Lung microvascular endothelial cell (primary cell): ENCODE data around the gene PTEN. TPM values are rescaled to one million over a fixed set of nuclear protein-coding genes. Genes with fewer than 3 reads are reported as not detected.

Experiments used
- DNase-seq, 2 donors: peaks; one replicate each; pipeline versions ENCODE4 v3.0.0 to v3.0.0-alpha.2; 2010; ENCODE audit warnings: low read depth in 2 of 2
- total RNA-seq: library from RNA; depleted of rRNA; stranded (reverse); fragments of >200 nt; gene quantifications from 2 replicates; pipeline ENCODE4 v1.2.1, GENCODE V29; 2014

The PTEN gene
- total RNA-seq, 1 donor from 2014 or later: 87.3 TPM

DNA sequence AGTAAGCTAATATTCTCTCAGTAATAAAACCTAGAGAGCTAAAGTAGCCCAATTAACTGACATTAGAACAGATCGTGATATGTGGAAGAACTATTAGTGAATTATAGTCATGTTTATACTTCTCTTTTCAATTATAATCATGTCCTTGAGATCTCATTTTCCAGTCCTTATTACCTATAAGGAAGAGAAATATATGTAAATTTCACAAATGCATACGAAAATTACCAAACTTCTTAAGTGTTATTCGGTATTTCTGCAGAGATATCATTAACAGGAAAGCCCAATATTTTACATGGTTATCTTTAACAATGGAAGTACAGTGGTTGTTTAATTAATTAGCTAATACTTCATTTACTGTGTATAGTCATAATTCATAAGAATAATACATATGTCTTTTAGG is 110.7 kb downstream of the PTEN start:
- no peak for DNase-seq

DNA sequence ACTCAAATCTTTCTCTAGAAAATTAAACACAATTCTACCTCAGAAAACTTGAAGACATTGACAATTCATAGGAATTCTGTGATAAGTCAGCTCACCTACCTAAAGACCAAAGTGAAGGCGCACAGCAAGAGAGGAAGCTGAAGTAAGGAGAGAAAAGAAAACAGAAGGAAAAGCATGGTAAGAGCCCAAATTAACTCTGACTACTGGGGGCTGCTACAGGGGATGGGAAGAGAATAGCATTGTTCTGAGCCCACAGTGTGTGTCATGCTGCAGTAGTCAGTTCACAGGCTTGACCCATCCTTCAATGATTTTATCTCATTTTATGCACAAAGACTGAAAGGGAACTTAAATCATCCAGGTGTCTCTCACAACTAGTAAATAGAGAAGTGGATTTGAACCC is 111.3 kb downstream of the PTEN start:
- DNase-seq: no peak

DNA sequence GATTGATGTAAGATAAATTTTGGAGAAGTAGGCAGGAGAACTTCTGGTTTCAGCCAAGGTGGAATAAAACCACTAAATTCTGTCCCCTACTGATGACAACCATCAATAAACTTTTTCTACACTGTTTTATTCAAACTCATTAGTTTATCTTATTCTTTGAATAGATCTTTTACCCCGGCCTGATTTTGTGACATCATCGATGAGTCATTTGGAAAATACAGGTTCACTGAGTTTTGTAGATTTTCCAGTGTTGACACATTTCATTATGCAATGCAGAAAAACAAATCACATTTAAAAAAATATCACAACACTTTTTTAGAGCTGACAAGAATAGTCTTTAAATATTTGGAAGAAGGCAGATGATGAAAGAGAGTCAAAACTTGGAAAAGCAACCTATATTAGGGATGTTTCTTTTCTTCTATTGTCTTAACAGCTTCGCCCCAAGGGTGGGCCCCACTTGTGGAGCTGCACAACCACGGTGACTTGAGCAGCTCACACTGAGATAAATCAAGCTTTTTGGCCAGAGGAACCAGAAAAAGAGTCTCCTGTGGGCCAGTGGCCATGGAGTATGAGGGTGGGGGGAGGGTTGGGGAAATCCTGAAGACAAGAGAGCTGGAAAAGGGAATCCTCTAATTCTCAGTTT is 112.8 kb downstream of the PTEN start:
- DNase-seq: peak in 1 of 2 donors; percentile 17

DNA sequence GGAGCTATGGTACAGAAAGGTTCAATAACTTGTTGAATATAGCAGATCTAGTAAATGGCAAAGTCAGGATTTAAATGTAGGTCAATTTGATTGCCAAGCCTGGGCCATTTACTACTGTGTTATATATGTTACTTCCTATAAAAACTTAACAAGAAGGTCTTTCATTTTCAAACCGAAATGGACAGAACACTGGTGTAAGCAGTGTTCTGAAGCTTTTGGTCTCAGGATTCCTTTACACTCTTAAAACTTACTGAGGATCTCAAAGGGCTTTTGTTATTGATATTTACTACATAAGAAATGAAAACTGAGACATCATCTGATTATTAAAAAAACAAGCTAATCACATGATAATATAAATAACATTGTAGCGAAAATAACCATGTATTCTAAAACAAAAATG is 114.7 kb downstream of the PTEN start:
- DNase-seq: no peak

GRCh38 chr10:87979847-87980246 is 116.4 kb downstream of the PTEN start:
- DNase-seq: no peak

GRCh38 chr10:87983716-87984115 is 120.3 kb downstream of the PTEN start:
- DNase-seq: no peak

- DNase-seq: no peak
Measured at GRCh38 chr10:87987206-87987605, 123.8 kb downstream of the PTEN start.

DNA sequence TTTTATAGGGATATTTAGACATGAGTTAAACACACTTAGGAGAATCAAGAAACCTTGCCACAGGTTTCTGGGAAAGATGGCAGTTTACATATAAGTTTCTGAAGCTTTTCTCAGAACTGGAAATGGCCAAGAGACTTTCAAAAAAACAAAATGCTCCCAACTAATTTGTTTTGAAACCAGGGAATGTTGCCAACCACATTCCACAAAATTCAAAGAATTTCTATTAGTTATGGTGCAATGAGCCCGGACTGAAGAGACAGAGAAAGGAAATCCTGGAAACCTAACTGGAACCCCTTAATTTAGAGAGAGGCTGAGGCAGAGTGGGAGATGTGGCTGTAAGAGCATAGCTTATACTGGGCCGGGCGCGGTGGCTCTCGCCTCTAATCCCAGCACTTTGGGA is 128.5 kb downstream of the PTEN start:
- DNase-seq: no peak

DNA sequence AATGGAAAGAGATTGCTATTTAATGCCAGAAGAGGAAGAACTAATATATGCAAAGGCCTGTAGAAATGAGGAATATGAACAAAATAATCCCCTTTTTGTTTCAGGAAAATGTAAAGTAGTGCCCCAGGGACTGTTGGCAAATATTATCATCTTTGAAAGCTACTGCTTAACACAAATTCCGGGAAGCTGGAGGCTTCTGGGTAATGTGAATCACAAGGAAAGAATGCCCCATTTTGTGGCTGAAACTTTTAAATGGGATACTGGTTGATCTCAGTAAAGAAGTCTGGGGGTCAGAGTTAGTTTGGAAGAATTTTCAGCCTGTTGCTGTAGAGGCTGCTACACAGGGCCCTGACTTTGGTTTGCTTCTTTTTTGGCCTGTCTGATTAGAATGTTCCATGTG is 141.0 kb downstream of the PTEN start:
- DNase-seq: no peak

GRCh38 chr10:88006261-88006660 is 142.8 kb downstream of the PTEN start:
- no peak for DNase-seq

DNA sequence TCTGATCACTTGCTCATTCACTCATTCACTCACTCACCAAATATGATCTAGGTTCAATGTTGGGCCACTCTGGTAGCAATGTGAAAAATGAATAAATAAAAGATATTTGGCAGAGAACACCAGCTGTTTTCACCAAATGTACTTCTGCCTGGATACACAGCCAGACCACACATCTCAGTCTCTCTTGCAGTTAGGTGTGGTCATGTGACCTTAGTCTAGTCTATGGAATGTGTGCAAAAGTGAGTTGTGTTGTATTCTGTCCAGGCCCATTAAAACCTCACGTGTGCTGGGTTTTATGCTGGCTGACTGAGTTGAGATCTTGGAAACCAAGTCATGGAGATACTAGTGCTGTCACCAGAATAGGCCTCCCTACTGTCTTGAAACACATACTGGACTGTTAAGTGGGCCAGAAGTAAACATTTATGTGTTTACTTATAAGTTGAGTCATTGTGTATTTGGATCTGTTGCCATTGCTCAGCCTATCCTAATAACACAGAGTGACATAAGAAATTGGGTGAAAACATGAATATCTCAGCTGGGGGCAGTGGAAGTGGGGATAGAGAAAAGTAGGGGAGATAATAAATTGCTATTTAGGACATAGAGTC is 145.5 kb downstream of the PTEN start:
- DNase-seq: no peak

DNA sequence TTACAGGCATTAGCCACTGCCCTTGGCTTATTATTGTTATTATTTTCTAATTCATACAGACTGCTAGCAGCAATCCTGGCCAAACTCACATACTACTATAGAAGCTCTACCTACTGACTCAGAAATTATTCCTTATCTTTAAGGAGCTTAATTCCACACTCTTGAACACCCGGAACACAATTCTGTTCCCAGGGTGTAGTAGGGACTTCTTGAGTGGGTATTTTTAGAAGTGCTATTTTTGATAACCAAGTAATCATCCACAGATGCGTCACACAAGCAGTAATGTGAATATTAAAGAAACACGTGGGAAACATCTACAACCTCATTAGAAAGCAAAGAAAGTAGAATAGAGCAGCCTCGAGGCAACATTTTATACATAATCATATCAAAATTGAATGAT is 149.2 kb downstream of the PTEN start:
- DNase-seq: no peak

DNA sequence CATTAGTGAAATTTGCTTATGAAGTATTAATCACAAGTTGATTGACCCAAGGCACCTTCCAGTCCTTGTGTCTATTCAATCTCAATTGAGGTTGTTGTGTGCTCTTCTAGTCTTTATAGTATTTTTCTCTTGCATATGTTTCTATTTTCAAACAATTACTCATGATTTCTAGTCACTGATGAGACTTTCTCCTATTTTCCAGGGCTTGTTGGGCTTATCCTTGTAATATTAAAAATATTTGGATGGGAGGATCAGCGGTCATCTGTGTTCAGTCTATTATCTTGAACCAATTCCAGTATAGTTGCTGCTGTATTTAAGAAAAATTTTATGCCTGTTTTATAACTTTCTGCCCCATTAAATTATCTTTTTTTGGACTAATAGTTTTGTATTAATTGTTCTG is 154.4 kb downstream of the PTEN start:
- no peak for DNase-seq

GRCh38 chr10:88019753-88020152 is 156.3 kb downstream of the PTEN start:
- no peak for DNase-seq

Other genes starting within 250 kb of the PTEN start
- 54.0 and 140 TPM in 2 replicates for gene PAPSS2, start 203.7 kb upstream of the PTEN start, total RNA-seq
- gene ATAD1, start 45.4 kb upstream of the PTEN start, total RNA-seq: 12.9 and 16.9 TPM in 2 replicates
- gene KLLN, start 92 bp upstream of the PTEN start, total RNA-seq: 0.20 and 0.22 TPM in 2 replicates